Ovary (tissue), 3 donors: ENCODE data around the gene ADH1A.

Experiments used
- CTCF ChIP-seq, 3 donors: fragments of 450-650 bp in 2 of 3; fragments of 200-600 bp in 1 of 3; IDR thresholded peaks; one replicate each; pipeline versions ENCODE4 v1.5.1 to v1.8.0; 2016 to 2022; ENCODE audit warnings: antibody characterized with exemption in 3 of 3, mild to moderate bottlenecking in 1 of 3
- EP300 ChIP-seq: sonication (generic); formaldehyde crosslinking; IDR thresholded peaks from one replicate; pipeline ENCODE4 v1.6.1; 2017; ENCODE audit warnings: antibody characterized with exemption
- donor health status: DM: no; HTN: no; CAD: no.

- TF ChIP-seq CTCF (IDR thresholded peaks at IDR 0.05) (no peak), EP300 (no peak)
Observed at GRCh38 chr4:99329876-99330275, 39.1 kb upstream of the ADH1A start.
